ENCODE results near the gene ATG4D. TPM values are rescaled to one million over a fixed set of nuclear protein-coding genes. Genes with fewer than 3 reads are reported as not detected.

ATG4D gene
- polyA plus RNA-seq, 1 of the 3 experiments (the other 2 are of a cell fraction): 22.6 TPM

DNA sequence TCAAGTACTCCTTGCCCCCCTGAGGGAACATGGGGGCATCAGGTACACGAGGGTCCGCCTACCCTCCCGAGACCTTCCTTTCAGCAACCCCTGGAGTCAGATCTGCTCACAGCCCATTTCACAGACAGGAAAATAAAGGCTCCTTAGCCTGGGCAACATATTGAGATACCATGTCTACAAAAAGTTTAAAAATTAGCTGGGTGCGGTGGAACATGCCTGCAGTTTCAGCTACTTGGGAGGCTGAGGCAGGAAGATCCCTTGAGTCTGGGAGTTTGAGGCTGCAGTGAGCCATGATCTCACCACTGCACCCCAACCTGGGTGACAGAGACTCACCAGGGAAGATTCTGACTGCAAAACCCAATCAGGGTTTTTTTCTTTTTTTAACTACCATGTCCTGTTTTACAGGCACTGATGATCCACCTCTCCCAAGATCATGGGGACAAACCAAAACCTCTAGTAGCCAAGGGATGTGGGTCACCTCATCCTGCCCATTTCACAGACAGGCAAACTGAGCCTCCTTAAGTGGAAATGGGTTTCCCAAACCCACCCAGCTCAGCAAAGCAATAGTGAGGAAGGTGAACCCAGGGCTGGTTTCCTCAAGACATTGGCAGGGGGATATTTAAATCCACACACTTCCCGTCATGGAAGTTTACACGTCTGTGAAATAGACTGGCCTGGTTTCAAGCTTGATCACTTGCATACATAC lies 31.5 kb downstream of the ATG4D start:
- Histone ChIP-seq H3K4me3 (ENCODE audit: low read depth in 2 of 2, low read length in 1 of 2) (no peak overlapping the region), H2AFZ (ENCODE audit: low read depth) (no peak overlapping the region), H3K27ac (ENCODE audit: low read depth in 2 of 2, low read length in 1 of 2) (no peak overlapping the region), H3K79me2 (ENCODE audit: insufficient read depth) (no peaks in the 10 kb centered on the region), H3K9ac (no peak overlapping the region), H3K27me3 (ENCODE audit: insufficient read depth) (no peaks in the 10 kb centered on the region), H3K9me3 (no peaks in the 10 kb centered on the region), H3F3A (replicated peaks; ENCODE audit: insufficient read depth) (no peaks in the 10 kb centered on the region), H3K9me2 (no peaks in the 10 kb centered on the region), H3K36me3 (replicated peaks in 1 of 2; ENCODE audit: control insufficient read depth in 1 of 2, insufficient read depth in 2 of 2, low read length in 1 of 2) (no peaks in the 10 kb centered on the region), H4K20me1 (ENCODE audit: insufficient read depth) (no peaks in the 10 kb centered on the region), H3K4me1 (ENCODE audit: control insufficient read depth in 1 of 2, insufficient read depth in 2 of 2, low read depth in 1 of 2, low read length in 1 of 2) (peaks cover 0 to 2% of the 10 kb centered on the region in 2 experiments; a peak in 1 of 4 replicates), H3K4me2 (no peak overlapping the region)
- DNase-seq: no peak
- POLR2A ChIA-PET: no interaction called here
- no peak for TF ChIP-seq RFX5 (IDR thresholded peaks at IDR 0.05; ENCODE audit: low read length)
- TF ChIP-seq, protein P1, sequence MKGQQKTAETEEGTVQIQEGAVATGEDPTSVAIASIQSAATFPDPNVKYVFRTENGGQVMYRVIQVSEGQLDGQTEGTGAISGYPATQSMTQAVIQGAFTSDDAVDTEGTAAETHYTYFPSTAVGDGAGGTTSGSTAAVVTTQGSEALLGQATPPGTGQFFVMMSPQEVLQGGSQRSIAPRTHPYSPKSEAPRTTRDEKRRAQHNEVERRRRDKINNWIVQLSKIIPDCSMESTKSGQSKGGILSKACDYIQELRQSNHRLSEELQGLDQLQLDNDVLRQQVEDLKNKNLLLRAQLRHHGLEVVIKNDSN (IDR thresholded peaks at IDR 0.05; ENCODE audit: borderline replicate concordance, low read depth): no peak
- TF ChIP-seq RXRA (IDR thresholded peaks at IDR 0.05; ENCODE audit: borderline replicate concordance, low read depth): no peak
- WGBS (ENCODE audit: low lambda C conversion rate): 73% methylated on average over 6 of the region's 6 CpGs
- CTCF ChIA-PET: interaction anchor here (2.3 to 7.6 kb wide), 3 partner anchors 34 to 125 kb away, joined by 8 to 46 read pairs (median 12); no protein-coding TSS in a partner anchor

DNA sequence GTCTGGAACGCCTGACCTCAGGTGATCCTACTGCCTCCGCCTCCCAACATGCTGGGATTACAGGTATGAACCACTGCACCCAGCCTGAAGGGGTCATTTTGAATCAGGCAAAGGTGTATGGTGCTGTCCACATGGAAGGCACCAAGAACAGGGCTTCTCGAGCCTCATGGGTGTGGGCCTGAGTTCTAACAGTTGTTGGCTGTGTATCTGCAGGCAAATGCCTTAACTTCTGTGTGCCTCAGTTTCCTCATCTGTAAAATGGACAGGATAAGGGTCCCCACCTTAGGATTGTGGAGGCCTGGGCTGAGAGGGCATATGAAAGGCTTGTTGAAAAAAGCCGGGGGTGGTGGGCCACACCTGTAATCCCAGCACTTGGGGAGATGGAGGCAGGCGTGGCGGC lies 34.2 kb downstream of the ATG4D start:
- no peak for TF ChIP-seq FOXJ3 (CRISPR knock-in tag; IDR thresholded peaks at IDR 0.05)
- TF ChIP-seq PBX3 (IDR thresholded peaks at IDR 0.05): no peak
- TF ChIP-seq SMC3 (IDR thresholded peaks at IDR 0.05; ENCODE audit: low read depth, low read length): no peak
- TF ChIP-seq ZBTB33 (IDR thresholded peaks at IDR 0.05; ENCODE audit: borderline replicate concordance, low read depth): no peak
- no peak for TF ChIP-seq EZH2phosphoT487 (IDR thresholded peaks at IDR 0.05; ENCODE audit: borderline replicate concordance, low read depth)
- no peak for TF ChIP-seq JUND (IDR thresholded peaks at IDR 0.05)
- no peak for TF ChIP-seq TCF12 (IDR thresholded peaks at IDR 0.05)
- TF ChIP-seq SIN3A (IDR thresholded peaks at IDR 0.05; ENCODE audit: borderline replicate concordance, low read depth, low read length): no peak
- TF ChIP-seq RFX5 (IDR thresholded peaks at IDR 0.05; ENCODE audit: low read length): no peak
- TF ChIP-seq ELF1 (IDR thresholded peaks at IDR 0.05): no peak
- TF ChIP-seq RXRA (IDR thresholded peaks at IDR 0.05; ENCODE audit: borderline replicate concordance, low read depth): no peak
- TF ChIP-seq, protein P2, sequence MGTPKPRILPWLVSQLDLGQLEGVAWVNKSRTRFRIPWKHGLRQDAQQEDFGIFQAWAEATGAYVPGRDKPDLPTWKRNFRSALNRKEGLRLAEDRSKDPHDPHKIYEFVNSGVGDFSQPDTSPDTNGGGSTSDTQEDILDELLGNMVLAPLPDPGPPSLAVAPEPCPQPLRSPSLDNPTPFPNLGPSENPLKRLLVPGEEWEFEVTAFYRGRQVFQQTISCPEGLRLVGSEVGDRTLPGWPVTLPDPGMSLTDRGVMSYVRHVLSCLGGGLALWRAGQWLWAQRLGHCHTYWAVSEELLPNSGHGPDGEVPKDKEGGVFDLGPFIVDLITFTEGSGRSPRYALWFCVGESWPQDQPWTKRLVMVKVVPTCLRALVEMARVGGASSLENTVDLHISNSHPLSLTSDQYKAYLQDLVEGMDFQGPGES (IDR thresholded peaks at IDR 0.05; ENCODE audit: low read depth, low read length): no peak
- POLR2A ChIA-PET: no interaction called here
- CTCF ChIA-PET: interaction anchor here (9.1 kb wide), 1 partner anchor 68 kb away, joined by 330 read pairs; no protein-coding TSS in a partner anchor

More for the DNA sequence above, 34.2 kb downstream of the ATG4D start:
- Histone ChIP-seq H3K36me3 (replicated peaks in 1 of 2; ENCODE audit: control insufficient read depth in 1 of 2, insufficient read depth in 2 of 2, low read length in 1 of 2) (no peaks in the 10 kb centered on the region), H3F3A (replicated peaks; ENCODE audit: insufficient read depth) (no peaks in the 10 kb centered on the region), H3K4me2 (no peak overlapping the region), H3K4me1 (ENCODE audit: control insufficient read depth in 1 of 2, insufficient read depth in 2 of 2, low read depth in 1 of 2, low read length in 1 of 2) (peaks cover 0 to 3% of the 10 kb centered on the region in 2 experiments; a peak in 1 of 4 replicates), H3K9me3 (no peaks in the 10 kb centered on the region), H4K20me1 (ENCODE audit: insufficient read depth) (no peaks in the 10 kb centered on the region), H3K79me2 (ENCODE audit: insufficient read depth) (no peaks in the 10 kb centered on the region), H3K27ac (ENCODE audit: low read depth in 2 of 2, low read length in 1 of 2) (no peak overlapping the region), H3K27me3 (ENCODE audit: insufficient read depth) (no peaks in the 10 kb centered on the region), H2AFZ (ENCODE audit: low read depth) (no peak overlapping the region), H3K9ac (no peak overlapping the region), H3K4me3 (ENCODE audit: low read depth in 2 of 2, low read length in 1 of 2) (no peak overlapping the region), H3K9me2 (no peaks in the 10 kb centered on the region)
- WGBS (ENCODE audit: low lambda C conversion rate): 100% methylated on average over 5 of the region's 6 CpGs
- no peak for DNase-seq

Data from SK-N-SH (cell line).